Superior temporal gyrus (tissue), 1 donor: ENCODE measurements around the gene NKIRAS1.
"Not testable (repeated sequence)": the region's sequence is repeated elsewhere in the genome, so short reads cannot be mapped to it uniquely, and the experiment has no call there.

ENCODE experiments used
- DNase-seq: peaks from one replicate; pipeline ENCODE4 v3.0.0-alpha.2; 2016; ENCODE audit errors: extremely low spot score

NKIRAS1 gene

GRCh38 chr3:23904545-23904944 lies 12.2 kb downstream of the NKIRAS1 start:
- DNase-seq = no peak

GRCh38 chr3:23900744-23901143 lies 16.0 kb downstream of the NKIRAS1 start:
- no peak for DNase-seq

GRCh38 chr3:23895181-23895580 lies 21.6 kb downstream of the NKIRAS1 start:
- no peak for DNase-seq

- no peak for DNase-seq
These were observed 22.3 kb downstream of the NKIRAS1 start for GRCh38 chr3:23894254-23895061.

- DNase-seq = no peak
These were observed 26.8 kb downstream of the NKIRAS1 start for GRCh38 chr3:23889950-23890349.

- no peak for DNase-seq
These were observed 27.4 kb downstream of the NKIRAS1 start for GRCh38 chr3:23889386-23889785.

- DNase-seq = peak; percentile 85
These were observed 28.1 kb downstream of the NKIRAS1 start for GRCh38 chr3:23888617-23889228.

GRCh38 chr3:23886311-23886710 lies 30.5 kb downstream of the NKIRAS1 start:
- DNase-seq = no peak

- no peak for DNase-seq
These were observed 31.6 kb downstream of the NKIRAS1 start for GRCh38 chr3:23885210-23885609.

- DNase-seq = no peak
These were observed 32.3 kb downstream of the NKIRAS1 start for GRCh38 chr3:23884481-23884880.

- DNase-seq = no peak
These were observed 34.3 kb downstream of the NKIRAS1 start for GRCh38 chr3:23882487-23882918.

GRCh38 chr3:23881993-23882392 lies 34.8 kb downstream of the NKIRAS1 start:
- not testable (repeated sequence) for DNase-seq

- DNase-seq = no peak
These were observed 36.0 kb downstream of the NKIRAS1 start for GRCh38 chr3:23880703-23881339.

GRCh38 chr3:23879485-23879884 lies 37.3 kb downstream of the NKIRAS1 start:
- DNase-seq = no peak

- DNase-seq = no peak
These were observed 39.3 kb downstream of the NKIRAS1 start for GRCh38 chr3:23877329-23877980.

- no peak for DNase-seq
These were observed 39.9 kb downstream of the NKIRAS1 start for GRCh38 chr3:23876923-23877322.

GRCh38 chr3:23875113-23875725 lies 41.6 kb downstream of the NKIRAS1 start:
- no peak for DNase-seq

- DNase-seq = no peak
These were observed 42.3 kb downstream of the NKIRAS1 start for GRCh38 chr3:23874359-23875112.

- peak; percentile 5 for DNase-seq
These were observed 42.8 kb downstream of the NKIRAS1 start for GRCh38 chr3:23873941-23874340.

GRCh38 chr3:23872330-23872729 lies 44.5 kb downstream of the NKIRAS1 start:
- DNase-seq = no peak

GRCh38 chr3:23871361-23871760 lies 45.4 kb downstream of the NKIRAS1 start:
- DNase-seq = not testable (repeated sequence)
